H1 (cell line): ENCODE measurements around the gene SENP2. TPM values are rescaled to one million over a fixed set of nuclear protein-coding genes. Genes with fewer than 3 reads are reported as not detected.

Source experiments
- ASH2L ChIP-seq: fragments of 200-600, 300-600 bp; sonication (generic); IDR thresholded peaks from one replicate; pipeline ENCODE4 v1.7.1; 2017; ENCODE audit warnings: low read length
- BRCA1 ChIP-seq: IDR thresholded peaks from 2 replicates; pipeline ENCODE4 v1.6.1; 2012; ENCODE audit warnings: low read depth, low read length, improper control_type of control experiment
- EGR1 ChIP-seq: IDR thresholded peaks from 2 replicates; pipeline ENCODE4 v1.6.1; 2011; ENCODE audit warnings: low read depth, low read length, borderline replicate concordance
- JUN ChIP-seq: IDR thresholded peaks from 2 replicates; pipeline ENCODE4 v1.6.1; 2011; ENCODE audit warnings: low read depth, mild to moderate bottlenecking, improper control_type of control experiment, low read length
- JUND ChIP-seq: IDR thresholded peaks from 2 replicates; pipeline ENCODE4 v1.6.1; 2011; ENCODE audit warnings: mild to moderate bottlenecking, improper control_type of control experiment, low read length
- MAFK ChIP-seq: IDR thresholded peaks from 2 replicates; pipeline ENCODE4 v1.6.1; 2012; ENCODE audit warnings: low read depth, mild to moderate bottlenecking, improper control_type of control experiment, low read length
- POLR2A ChIP-seq, 2 experiments: IDR thresholded peaks; 1 replicate in 1 of 2; 2 replicates in 1 of 2; pipeline ENCODE4 v1.6.1; 2011; ENCODE audit warnings: low read depth in 2 of 2, low read length in 2 of 2, mild to moderate bottlenecking in 2 of 2; ENCODE audit errors: control extremely low read depth in 1 of 2
- RAD21 ChIP-seq, 2 experiments: IDR thresholded peaks in 1 of 2; conservative IDR thresholded peaks in 1 of 2; 2 replicates each; pipeline ENCODE4 v1.6.1; 2011; ENCODE audit warnings: low read depth in 2 of 2, low read length in 2 of 2, improper control_type of control experiment in 1 of 2, inconsistent platforms in 1 of 2, mild to moderate bottlenecking in 1 of 2, moderate library complexity in 1 of 2
- SP2 ChIP-seq: IDR thresholded peaks from 2 replicates; pipeline ENCODE4 v1.6.1; 2012; ENCODE audit warnings: mild to moderate bottlenecking, low read length, inconsistent platforms
- SRF ChIP-seq: IDR thresholded peaks from 2 replicates; pipeline ENCODE4 v1.6.1; 2011; ENCODE audit warnings: mild to moderate bottlenecking, low read depth, low read length, moderate library complexity
- SUZ12 ChIP-seq: fragments of 200-600 bp; sonication (generic); IDR thresholded peaks from 2 replicates; pipeline ENCODE4 v1.6.1; 2012; ENCODE audit warnings: mild to moderate bottlenecking, inconsistent platforms, low read length, moderate library complexity, mixed read lengths
- TAF1 ChIP-seq: IDR thresholded peaks from 2 replicates; pipeline ENCODE4 v1.6.1; 2011; ENCODE audit warnings: mild to moderate bottlenecking, low read depth, low read length
- TEAD4 ChIP-seq: IDR thresholded peaks from 2 replicates; pipeline ENCODE4 v1.6.1; 2012; ENCODE audit warnings: low read depth, low read length, inconsistent platforms, mixed read lengths
- ZNF274 ChIP-seq: IDR thresholded peaks from 2 replicates; pipeline ENCODE4 v1.7.0; 2012; ENCODE audit warnings: low read length, borderline replicate concordance; ENCODE audit errors: extremely low read depth
- polyA plus RNA-seq, 7 experiments: library from polyadenylated mRNA; depleted of rRNA in 3 of 7; stranded (reverse) in 5 of 7; unstranded in 2 of 7; fragments of >200 nt in 5 of 7; fragments of 200-250 nt in 2 of 7; gene quantifications; 1 replicate in 5 of 7; 2 replicates in 1 of 7; 4 replicates in 1 of 7; pipeline versions ENCODE4 v1.2.1 to v1.2.3, GENCODE V29; 2011 to 2013; ENCODE audit warnings: missing spikeins in 2 of 7, mixed read lengths in 2 of 7
- total RNA-seq: library from RNA; stranded (reverse); fragmentation: NEBNext Ultra II Directional; extraction: Animal tissue kit (Norgen Biotek cat#: 25700); gene quantifications from 2 replicates; pipeline ENCODE4 v1.2.1, GENCODE V29; 2021
- TF ChIP-seq, protein P1 (sequence below): IDR thresholded peaks from 2 replicates; pipeline ENCODE4 v1.6.1; 2012; ENCODE audit warnings: inconsistent platforms
- TF ChIP-seq, protein P2 (sequence below): IDR thresholded peaks from 2 replicates; pipeline ENCODE4 v1.6.1; 2011; ENCODE audit warnings: low read depth, mild to moderate bottlenecking, low read length; ENCODE audit not compliant: insufficient read depth
- TF ChIP-seq, protein P3 (sequence below), 3 experiments: IDR thresholded peaks; 1 replicate in 2 of 3; 2 replicates in 1 of 3; pipeline versions ENCODE4 v1.5.1 to v1.6.1; 2011; ENCODE audit warnings: low read length in 3 of 3, mild to moderate bottlenecking in 3 of 3, inconsistent platforms in 2 of 3, low read depth in 1 of 3, moderate library complexity in 1 of 3; ENCODE audit not compliant: insufficient read depth in 1 of 3; ENCODE audit errors: control extremely low read depth in 1 of 3
- TF ChIP-seq, protein P4 (sequence below): IDR thresholded peaks from 2 replicates; pipeline ENCODE4 v1.6.1; 2012; ENCODE audit warnings: low read length, inconsistent platforms

SENP2 gene
- total and polyA plus RNA-seq, 2 of the 8 experiments (the other 6 are each of a cell fraction or from before 2014, with no cell fraction given), result 25.2 to 69.3 TPM

DNA sequence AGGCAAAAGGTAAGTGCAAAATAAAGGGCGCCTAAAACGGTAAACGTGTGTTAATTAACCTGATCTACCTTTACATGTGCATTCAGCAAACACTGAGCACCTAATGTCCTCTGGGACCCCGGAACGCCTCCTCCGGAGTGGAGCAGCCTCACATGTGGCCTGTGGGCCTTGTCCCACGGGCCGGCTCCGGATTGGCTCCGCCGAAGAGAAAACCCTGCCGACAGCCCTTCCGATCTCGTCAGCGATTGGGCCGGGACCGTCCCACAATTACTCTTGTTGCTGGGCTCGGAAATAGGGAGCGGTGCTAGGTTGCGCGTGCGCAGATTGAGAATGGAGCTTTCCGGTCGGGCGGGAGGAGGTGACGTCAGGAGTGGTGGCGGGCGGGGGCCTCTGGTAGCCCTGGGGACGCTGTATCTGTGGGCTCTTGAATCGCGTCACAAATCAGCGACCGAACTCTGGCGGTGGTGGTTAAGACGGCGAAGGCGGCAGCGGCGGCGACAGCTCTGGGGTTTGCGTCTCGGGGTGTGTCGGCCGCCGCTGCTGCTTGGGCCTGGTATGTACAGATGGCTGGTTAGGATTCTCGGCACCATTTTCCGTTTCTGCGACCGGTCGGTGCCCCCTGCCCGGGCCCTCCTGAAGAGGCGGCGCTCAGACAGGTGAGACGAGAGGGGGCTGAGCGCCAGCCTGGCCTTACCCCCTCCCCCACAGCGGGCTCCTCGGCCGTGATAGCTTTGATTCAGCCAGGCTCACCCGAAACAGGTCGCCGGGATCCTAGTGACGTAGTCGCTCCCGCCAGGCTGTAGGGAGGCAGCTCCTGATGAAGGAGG lies at the start of gene SENP2 (continued):
- TF ChIP-seq ASH2L (peak; percentile 95), SRF (peak; percentile 57), JUND (peak; percentile 64; the same call in 1 of the 2 replicates), MAFK (no peak), EGR1 (no peak), JUN (peak; percentile 44; the same call in 1 of the 2 replicates), ZNF274 (no peak), TEAD4 (no peak), TAF1 (peak; percentile 74), SP2 (no peak), BRCA1 (no peak; the same call in 1 of the 2 replicates), POLR2A (IDR thresholded peaks at IDR 0.05; ENCODE audit: control extremely low read depth in 1 of 2, low read depth in 2 of 2, low read length in 2 of 2) (peak; percentile 61 to 78), SUZ12 (no peak), RAD21 (IDR thresholded peaks at IDR 0.05 in 1 of 2, conservative IDR thresholded peaks at IDR 0.05 in 1 of 2; ENCODE audit: low read depth in 2 of 2, low read length in 2 of 2) (0 out of 4 replicates have a peak, but pooled peaks of 1 of the 2 experiments have one; percentile 1)
- TF ChIP-seq, protein P1, sequence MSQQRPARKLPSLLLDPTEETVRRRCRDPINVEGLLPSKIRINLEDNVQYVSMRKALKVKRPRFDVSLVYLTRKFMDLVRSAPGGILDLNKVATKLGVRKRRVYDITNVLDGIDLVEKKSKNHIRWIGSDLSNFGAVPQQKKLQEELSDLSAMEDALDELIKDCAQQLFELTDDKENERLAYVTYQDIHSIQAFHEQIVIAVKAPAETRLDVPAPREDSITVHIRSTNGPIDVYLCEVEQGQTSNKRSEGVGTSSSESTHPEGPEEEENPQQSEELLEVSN, result peak; percentile 36; the same call in 1 of the 2 replicates
- TF ChIP-seq, protein P2, sequence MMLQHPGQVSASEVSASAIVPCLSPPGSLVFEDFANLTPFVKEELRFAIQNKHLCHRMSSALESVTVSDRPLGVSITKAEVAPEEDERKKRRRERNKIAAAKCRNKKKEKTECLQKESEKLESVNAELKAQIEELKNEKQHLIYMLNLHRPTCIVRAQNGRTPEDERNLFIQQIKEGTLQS, result peak; percentile 63; the same call in 1 of the 2 replicates
- TF ChIP-seq, protein P3, sequence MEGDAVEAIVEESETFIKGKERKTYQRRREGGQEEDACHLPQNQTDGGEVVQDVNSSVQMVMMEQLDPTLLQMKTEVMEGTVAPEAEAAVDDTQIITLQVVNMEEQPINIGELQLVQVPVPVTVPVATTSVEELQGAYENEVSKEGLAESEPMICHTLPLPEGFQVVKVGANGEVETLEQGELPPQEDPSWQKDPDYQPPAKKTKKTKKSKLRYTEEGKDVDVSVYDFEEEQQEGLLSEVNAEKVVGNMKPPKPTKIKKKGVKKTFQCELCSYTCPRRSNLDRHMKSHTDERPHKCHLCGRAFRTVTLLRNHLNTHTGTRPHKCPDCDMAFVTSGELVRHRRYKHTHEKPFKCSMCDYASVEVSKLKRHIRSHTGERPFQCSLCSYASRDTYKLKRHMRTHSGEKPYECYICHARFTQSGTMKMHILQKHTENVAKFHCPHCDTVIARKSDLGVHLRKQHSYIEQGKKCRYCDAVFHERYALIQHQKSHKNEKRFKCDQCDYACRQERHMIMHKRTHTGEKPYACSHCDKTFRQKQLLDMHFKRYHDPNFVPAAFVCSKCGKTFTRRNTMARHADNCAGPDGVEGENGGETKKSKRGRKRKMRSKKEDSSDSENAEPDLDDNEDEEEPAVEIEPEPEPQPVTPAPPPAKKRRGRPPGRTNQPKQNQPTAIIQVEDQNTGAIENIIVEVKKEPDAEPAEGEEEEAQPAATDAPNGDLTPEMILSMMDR (IDR thresholded peaks at IDR 0.05; ENCODE audit: control extremely low read depth in 1 of 3, insufficient read depth in 1 of 3, low read depth in 1 of 3, low read length in 3 of 3), result no peak
- TF ChIP-seq, protein P4, sequence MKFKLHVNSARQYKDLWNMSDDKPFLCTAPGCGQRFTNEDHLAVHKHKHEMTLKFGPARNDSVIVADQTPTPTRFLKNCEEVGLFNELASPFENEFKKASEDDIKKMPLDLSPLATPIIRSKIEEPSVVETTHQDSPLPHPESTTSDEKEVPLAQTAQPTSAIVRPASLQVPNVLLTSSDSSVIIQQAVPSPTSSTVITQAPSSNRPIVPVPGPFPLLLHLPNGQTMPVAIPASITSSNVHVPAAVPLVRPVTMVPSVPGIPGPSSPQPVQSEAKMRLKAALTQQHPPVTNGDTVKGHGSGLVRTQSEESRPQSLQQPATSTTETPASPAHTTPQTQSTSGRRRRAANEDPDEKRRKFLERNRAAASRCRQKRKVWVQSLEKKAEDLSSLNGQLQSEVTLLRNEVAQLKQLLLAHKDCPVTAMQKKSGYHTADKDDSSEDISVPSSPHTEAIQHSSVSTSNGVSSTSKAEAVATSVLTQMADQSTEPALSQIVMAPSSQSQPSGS, result peak; percentile 96
